Measurements from ENCODE around the gene SORCS2.

The SORCS2 gene

DNA sequence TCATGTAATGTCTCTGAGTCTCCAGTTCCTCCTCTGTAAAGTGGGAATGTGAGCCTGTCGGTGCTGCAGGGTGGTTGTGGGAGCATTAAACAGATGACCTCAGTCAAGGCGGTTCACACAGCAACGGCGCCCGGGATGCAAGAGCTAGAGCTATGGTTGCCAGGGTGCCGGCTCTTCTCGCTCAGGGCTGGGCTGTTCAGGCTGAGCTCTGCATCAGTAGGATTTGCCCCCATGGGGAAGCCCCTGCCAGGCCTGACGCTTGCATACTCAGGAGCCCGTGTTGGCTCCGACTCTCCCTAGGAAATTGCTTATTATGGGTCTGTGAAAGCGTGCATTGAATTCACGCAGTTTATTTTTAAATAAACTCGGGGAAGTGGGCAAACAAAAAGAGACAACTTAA, 175.1 kb downstream of the SORCS2 start:
- DNase-seq (ENCODE audit: low read depth, low spot score), result no peak
- ChIA-PET POLR2A (no interaction called here), CTCF (interaction anchor here (0.9 to 1.5 kb wide), 3 partner anchors 173 to 353 kb away, joined by 3 to 5 read pairs (median 3); no protein-coding TSS in a partner anchor)
- TF ChIP-seq, protein P1, sequence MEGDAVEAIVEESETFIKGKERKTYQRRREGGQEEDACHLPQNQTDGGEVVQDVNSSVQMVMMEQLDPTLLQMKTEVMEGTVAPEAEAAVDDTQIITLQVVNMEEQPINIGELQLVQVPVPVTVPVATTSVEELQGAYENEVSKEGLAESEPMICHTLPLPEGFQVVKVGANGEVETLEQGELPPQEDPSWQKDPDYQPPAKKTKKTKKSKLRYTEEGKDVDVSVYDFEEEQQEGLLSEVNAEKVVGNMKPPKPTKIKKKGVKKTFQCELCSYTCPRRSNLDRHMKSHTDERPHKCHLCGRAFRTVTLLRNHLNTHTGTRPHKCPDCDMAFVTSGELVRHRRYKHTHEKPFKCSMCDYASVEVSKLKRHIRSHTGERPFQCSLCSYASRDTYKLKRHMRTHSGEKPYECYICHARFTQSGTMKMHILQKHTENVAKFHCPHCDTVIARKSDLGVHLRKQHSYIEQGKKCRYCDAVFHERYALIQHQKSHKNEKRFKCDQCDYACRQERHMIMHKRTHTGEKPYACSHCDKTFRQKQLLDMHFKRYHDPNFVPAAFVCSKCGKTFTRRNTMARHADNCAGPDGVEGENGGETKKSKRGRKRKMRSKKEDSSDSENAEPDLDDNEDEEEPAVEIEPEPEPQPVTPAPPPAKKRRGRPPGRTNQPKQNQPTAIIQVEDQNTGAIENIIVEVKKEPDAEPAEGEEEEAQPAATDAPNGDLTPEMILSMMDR (IDR thresholded peaks at IDR 0.05; ENCODE audit: insufficient read depth, low read length, missing control alignments), result no peak
- no peak overlapping the region for H3K4me3 ChIP-seq (ENCODE audit: low read depth, low read length)

DNA sequence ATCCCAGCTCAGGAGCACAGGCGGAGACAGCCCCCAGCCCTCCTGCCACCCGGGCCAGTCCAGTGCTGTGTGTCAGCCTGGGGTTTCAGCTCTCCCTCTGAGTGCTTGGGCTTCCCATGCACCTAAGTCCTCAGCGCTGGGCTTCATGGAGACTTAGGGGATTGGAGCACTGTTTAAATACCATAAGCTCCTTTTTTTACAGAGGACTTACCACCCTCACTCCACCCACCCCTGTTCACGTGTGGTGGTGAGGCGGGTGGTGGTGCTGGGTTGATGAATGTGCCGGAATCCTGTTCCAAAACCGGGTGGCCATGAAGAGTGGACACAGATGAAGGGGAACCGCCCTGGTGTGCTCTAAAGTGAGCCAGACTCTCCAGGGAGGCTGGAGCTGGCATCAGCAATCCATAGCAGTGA, 175.5 kb downstream of the SORCS2 start:
- ChIA-PET CTCF (interaction anchor here (0.9 to 1.5 kb wide), 3 partner anchors 173 to 352 kb away, joined by 3 to 5 read pairs (median 3); no protein-coding TSS in a partner anchor), POLR2A (no interaction called here)
- no peak for DNase-seq (ENCODE audit: low read depth, low spot score)
- no peak overlapping the region for H3K4me3 ChIP-seq (ENCODE audit: low read depth, low read length)
- TF ChIP-seq, protein P1 (IDR thresholded peaks at IDR 0.05; ENCODE audit: insufficient read depth, low read length, missing control alignments), result no peak

GRCh38 chr4:7368296-7368695, 176.0 kb downstream of the SORCS2 start:
- TF ChIP-seq, protein P1 (IDR thresholded peaks at IDR 0.05; ENCODE audit: insufficient read depth, low read length, missing control alignments), result no peak
- POLR2A ChIA-PET, result no interaction called here
- DNase-seq (ENCODE audit: low read depth, low spot score), result no peak
- no peak overlapping the region for H3K4me3 ChIP-seq (ENCODE audit: low read depth, low read length)
- CTCF ChIA-PET, result interaction anchor here (0.9 to 1.5 kb wide), 2 partner anchors 173 to 177 kb away, joined by 3 to 5 read pairs; no protein-coding TSS in a partner anchor

DNA sequence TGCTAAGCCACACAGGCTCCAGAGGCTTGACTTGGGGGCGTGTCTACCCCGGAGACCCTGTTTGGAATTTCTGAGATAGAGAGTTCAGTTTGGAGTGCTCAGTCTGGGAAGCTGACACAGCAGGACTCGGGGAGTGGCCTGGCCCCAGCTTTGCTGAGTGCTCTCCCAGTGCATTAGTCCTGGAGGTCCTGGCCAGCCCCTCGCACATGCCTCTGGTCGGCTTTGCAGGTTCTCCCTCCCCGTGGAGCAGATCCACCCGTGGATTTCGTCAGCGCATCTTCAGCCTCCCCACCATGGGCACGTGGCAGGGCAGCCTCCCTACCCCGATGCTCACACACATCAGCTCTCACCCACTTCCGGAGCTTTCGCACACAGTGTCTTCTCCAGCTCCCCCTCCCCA, 177.2 kb downstream of the SORCS2 start:
- TF ChIP-seq, protein P1 (IDR thresholded peaks at IDR 0.05; ENCODE audit: insufficient read depth, low read length, missing control alignments), result no peak
- no peak for DNase-seq (ENCODE audit: low read depth, low spot score)
- POLR2A ChIA-PET, result no interaction called here
- no peak overlapping the region for H3K4me3 ChIP-seq (ENCODE audit: low read depth, low read length)
- CTCF ChIA-PET, result interaction anchor here (1.3 kb wide), 1 partner anchor 23 kb away, joined by 3 read pairs; no protein-coding TSS in a partner anchor

DNA sequence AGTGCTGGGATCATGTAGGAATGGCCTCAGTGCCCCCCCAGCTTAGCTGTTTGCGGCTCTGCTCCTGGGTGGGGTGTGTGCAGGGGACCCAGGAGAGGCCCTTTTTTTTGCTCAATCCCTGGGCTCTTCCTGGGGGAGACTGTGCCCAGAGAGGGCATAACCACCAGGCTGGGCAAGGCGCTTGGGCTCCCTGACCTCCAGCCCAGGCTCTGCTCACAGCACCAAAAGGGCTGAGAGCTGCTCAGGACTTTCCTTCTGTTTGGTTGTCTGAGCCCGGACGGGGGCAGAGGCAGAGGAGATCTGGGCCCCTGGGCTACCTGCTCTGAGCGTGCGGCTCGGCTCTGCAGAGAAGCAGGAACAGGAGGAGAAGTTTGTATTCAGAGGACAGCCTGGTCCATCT, 177.7 kb downstream of the SORCS2 start:
- TF ChIP-seq, protein P1 (IDR thresholded peaks at IDR 0.05; ENCODE audit: insufficient read depth, low read length, missing control alignments), result no peak
- ChIA-PET CTCF (interaction anchor here (1.3 to 1.8 kb wide), 2 partner anchors 11 to 24 kb away, joined by 3 to 4 read pairs; no protein-coding TSS in a partner anchor), POLR2A (no interaction called here)
- H3K4me3 ChIP-seq (ENCODE audit: low read depth, low read length), result no peak overlapping the region
- DNase-seq (ENCODE audit: low read depth, low spot score), result no peak

GRCh38 chr4:7371210-7371941, 179.0 kb downstream of the SORCS2 start:
- CTCF ChIA-PET, result interaction anchor here (0.8 to 1.8 kb wide), 2 partner anchors 13 to 269 kb away, joined by 3 to 4 read pairs; no protein-coding TSS in a partner anchor
- TF ChIP-seq, protein P1 (IDR thresholded peaks at IDR 0.05; ENCODE audit: insufficient read depth, low read length, missing control alignments), result no peak
- no peak for DNase-seq (ENCODE audit: low read depth, low spot score)
- POLR2A ChIA-PET, result no interaction called here
- no peak overlapping the region for H3K4me3 ChIP-seq (ENCODE audit: low read depth, low read length)
